ENCODE results near the gene FRMD8. TPM values are rescaled to one million over a fixed set of nuclear protein-coding genes. Genes with fewer than 3 reads are reported as not detected.

FRMD8 gene
- total and polyA plus RNA-seq, 2 experiments from 2014 or later = 25.7 to 31.0 TPM

DNA sequence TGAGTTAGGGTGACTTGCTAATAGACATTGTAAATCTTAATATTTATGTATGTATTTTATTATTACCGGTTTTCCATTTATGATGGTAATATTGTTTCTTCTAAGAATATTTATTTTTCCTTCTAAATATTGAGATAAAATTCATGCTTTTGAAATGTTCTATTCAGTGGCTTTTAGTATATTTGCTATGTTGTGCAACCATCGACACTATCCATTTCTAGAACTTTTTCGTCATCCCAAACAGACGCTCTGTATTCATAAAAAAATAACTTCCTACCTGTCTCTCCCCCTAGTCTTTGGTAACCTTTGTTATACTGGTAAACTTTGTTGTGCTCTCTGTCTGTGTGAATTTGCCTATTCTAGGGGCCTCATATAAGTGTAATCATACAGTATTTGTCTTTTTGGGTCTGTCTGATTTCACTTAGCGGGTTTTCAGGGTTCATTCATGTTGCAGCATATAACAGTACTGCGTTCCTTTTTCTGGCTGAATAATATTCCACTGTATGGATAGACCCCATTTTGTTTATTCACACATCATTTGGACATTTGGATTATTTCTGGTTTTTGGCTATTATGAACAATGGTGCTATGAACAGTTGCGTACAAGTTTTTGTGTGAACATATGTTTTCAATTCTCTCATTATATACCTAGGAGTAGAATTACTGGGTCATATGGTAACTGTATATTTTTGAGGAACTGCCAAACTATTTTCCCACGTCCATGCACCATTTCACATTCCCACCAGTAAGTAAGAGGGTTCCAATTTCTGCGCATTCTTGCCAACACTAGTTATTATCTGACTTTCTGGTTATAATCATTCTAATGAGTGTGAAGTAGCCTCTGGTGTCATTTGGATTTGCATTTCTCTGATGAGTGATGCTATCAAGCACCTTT lies 52.1 kb downstream of the FRMD8 start:
- H3K27me3 ChIP-seq = no peaks in the 10 kb centered on the region
- no peak overlapping the region for H2AFZ ChIP-seq
- H3K4me3 ChIP-seq = no peak overlapping the region
- no peak overlapping the region for H3K4me2 ChIP-seq
- H3K36me3 ChIP-seq (replicated peaks; ENCODE audit: insufficient read depth, low read depth) = no peaks in the 10 kb centered on the region
- 91% methylated on average over 9 of the region's 9 CpGs for WGBS (ENCODE audit: low lambda C conversion rate, missing lambda C conversion rate)
- H3K9me2 ChIP-seq (replicated peaks; ENCODE audit: insufficient read depth) = no peaks in the 10 kb centered on the region
- H3K9me3 ChIP-seq (ENCODE audit: low read depth) = no peaks in the 10 kb centered on the region
- no peak overlapping the region for H3K27ac ChIP-seq
- no peak for DNase-seq (ENCODE audit: low spot score)
- TF ChIP-seq EZH2phosphoT487 (IDR thresholded peaks at IDR 0.05; ENCODE audit: low read depth, severe bottlenecking, unreplicated experiment) (no peak), EZH2 (IDR thresholded peaks at IDR 0.05; ENCODE audit: borderline replicate concordance) (no peak)
- TF ChIP-seq, protein P1, sequence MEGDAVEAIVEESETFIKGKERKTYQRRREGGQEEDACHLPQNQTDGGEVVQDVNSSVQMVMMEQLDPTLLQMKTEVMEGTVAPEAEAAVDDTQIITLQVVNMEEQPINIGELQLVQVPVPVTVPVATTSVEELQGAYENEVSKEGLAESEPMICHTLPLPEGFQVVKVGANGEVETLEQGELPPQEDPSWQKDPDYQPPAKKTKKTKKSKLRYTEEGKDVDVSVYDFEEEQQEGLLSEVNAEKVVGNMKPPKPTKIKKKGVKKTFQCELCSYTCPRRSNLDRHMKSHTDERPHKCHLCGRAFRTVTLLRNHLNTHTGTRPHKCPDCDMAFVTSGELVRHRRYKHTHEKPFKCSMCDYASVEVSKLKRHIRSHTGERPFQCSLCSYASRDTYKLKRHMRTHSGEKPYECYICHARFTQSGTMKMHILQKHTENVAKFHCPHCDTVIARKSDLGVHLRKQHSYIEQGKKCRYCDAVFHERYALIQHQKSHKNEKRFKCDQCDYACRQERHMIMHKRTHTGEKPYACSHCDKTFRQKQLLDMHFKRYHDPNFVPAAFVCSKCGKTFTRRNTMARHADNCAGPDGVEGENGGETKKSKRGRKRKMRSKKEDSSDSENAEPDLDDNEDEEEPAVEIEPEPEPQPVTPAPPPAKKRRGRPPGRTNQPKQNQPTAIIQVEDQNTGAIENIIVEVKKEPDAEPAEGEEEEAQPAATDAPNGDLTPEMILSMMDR (IDR thresholded peaks at IDR 0.05; ENCODE audit: poor library complexity) = no peak
- H3K4me1 ChIP-seq (ENCODE audit: insufficient read depth) = peaks cover under 1% of the 10 kb centered on the region
- peaks cover 68% of the 10 kb centered on the region for H4K20me1 ChIP-seq (ENCODE audit: insufficient read depth, poor library complexity, severe bottlenecking)
- peaks cover 67% of the 10 kb centered on the region for H3K79me2 ChIP-seq

DNA sequence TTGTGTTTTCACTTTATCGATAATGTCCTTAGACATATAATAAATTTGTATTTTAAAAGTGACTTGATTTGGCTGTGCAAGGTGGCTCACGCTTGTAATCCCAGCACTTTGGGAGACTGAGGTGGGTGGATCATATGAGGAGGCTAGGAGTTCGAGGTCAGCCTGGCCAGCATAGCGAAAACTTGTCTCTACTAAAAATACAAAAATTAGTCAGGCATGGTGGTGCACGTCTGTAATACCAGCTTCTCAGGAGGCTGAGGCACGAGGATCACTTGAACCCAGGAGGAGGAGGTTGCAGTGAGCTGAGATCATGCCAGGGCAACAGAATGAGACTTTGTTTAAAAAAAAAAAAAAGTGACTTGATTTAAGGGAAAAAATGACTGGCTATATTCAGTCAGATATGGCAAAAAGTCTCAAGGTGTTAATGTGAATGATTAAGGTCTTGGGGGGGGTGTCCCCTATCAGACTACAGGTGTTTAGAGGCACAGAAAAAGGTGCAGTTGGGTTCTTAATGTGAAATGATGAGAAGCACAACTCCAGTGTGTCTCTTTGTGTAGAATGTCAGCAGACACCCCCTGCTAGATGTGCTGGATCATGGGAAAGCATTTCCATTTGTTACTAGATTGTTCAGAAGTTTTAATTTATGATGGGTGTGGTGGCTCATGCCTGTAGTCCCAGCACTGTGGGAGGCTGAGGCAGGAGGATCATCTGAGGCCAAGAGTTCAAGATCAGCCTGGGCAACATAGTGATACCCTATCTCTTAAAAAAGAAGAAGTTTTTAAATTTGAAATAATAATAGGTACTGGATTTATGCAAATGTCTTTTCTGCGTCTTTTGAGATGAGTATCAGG lies 53.1 kb downstream of the FRMD8 start:
- H3K36me3 ChIP-seq (replicated peaks; ENCODE audit: insufficient read depth, low read depth) = no peaks in the 10 kb centered on the region
- H3K27ac ChIP-seq = peak overlapping the region; percentile 72
- no peak overlapping the region for H2AFZ ChIP-seq
- no peak for TF ChIP-seq EZH2 (IDR thresholded peaks at IDR 0.05; ENCODE audit: borderline replicate concordance)
- no peak for TF ChIP-seq EZH2phosphoT487 (IDR thresholded peaks at IDR 0.05; ENCODE audit: low read depth, severe bottlenecking, unreplicated experiment)
- TF ChIP-seq, protein P1 (IDR thresholded peaks at IDR 0.05; ENCODE audit: poor library complexity) = no peak
- H3K4me3 ChIP-seq = no peak overlapping the region
- H3K9me3 ChIP-seq (ENCODE audit: low read depth) = no peaks in the 10 kb centered on the region
- H3K27me3 ChIP-seq = no peaks in the 10 kb centered on the region
- H3K4me2 ChIP-seq = no peak overlapping the region
- no peak for DNase-seq (ENCODE audit: low spot score)
- WGBS (ENCODE audit: low lambda C conversion rate, missing lambda C conversion rate) = 94% methylated on average over 7 of the region's 7 CpGs
- H3K4me1 ChIP-seq (ENCODE audit: insufficient read depth) = peaks cover 5% of the 10 kb centered on the region
- peaks cover 58% of the 10 kb centered on the region for H3K79me2 ChIP-seq
- H4K20me1 ChIP-seq (ENCODE audit: insufficient read depth, poor library complexity, severe bottlenecking) = peaks cover 72% of the 10 kb centered on the region
- no peaks in the 10 kb centered on the region for H3K9me2 ChIP-seq (replicated peaks; ENCODE audit: insufficient read depth)

DNA sequence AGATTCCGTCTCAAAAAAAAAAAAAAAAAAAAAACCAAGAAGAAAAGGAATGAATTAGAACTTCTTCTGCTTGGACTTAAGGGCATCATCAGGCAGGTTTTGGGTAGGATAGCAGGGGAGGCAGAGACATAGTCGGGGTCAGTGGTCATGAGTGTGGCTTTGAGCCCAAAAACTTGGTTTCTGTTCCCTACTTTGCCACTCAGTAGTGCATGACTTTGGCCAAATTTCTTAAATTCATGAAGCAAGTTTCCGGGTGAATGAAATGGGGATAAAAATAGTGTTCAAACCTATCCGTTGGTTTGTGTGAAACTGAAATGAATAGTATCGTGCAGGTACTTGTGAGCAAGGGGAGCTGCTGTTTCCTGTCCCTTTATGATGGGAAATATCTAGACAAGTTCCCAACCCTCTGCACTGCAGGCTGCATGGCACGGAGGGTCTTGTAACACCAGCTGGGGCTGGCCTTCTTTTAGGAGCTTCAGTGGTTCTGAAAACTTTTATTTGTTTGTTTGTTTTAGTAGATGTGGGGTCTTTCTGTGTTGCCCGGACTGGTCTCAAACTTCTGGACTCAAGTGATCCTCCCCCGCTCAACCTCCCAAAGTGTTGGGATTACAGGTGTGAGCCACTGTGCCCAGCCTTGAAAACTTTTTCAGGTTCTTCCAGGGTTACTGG lies 54.5 kb downstream of the FRMD8 start:
- no peaks in the 10 kb centered on the region for H3K36me3 ChIP-seq (replicated peaks; ENCODE audit: insufficient read depth, low read depth)
- WGBS (ENCODE audit: low lambda C conversion rate, missing lambda C conversion rate) = 88% methylated on average over 7 of the region's 8 CpGs

More for the DNA sequence above, 54.5 kb downstream of the FRMD8 start:
- Histone ChIP-seq H3K79me2 (peaks cover 46% of the 10 kb centered on the region), H3K4me3 (no peak overlapping the region), H2AFZ (no peak overlapping the region), H3K27ac (peak overlapping the region; percentile 72), H3K9me2 (replicated peaks; ENCODE audit: insufficient read depth) (no peaks in the 10 kb centered on the region), H3K4me1 (ENCODE audit: insufficient read depth) (peaks cover 5% of the 10 kb centered on the region), H3K27me3 (no peaks in the 10 kb centered on the region), H3K4me2 (no peak overlapping the region), H3K9me3 (ENCODE audit: low read depth) (no peaks in the 10 kb centered on the region), H4K20me1 (ENCODE audit: insufficient read depth, poor library complexity, severe bottlenecking) (peaks cover 66% of the 10 kb centered on the region)
- DNase-seq (ENCODE audit: low spot score) = no peak
- TF ChIP-seq EZH2 (IDR thresholded peaks at IDR 0.05; ENCODE audit: borderline replicate concordance) = no peak
- no peak for TF ChIP-seq EZH2phosphoT487 (IDR thresholded peaks at IDR 0.05; ENCODE audit: low read depth, severe bottlenecking, unreplicated experiment)
- TF ChIP-seq, protein P1 (IDR thresholded peaks at IDR 0.05; ENCODE audit: poor library complexity) = no peak
